Measurements from ENCODE around the gene P4HB. TPM values are rescaled to one million over a fixed set of nuclear protein-coding genes. Genes with fewer than 3 reads are reported as not detected.

Gene P4HB
- polyA plus RNA-seq, 1 donor: 737 TPM

DNA sequence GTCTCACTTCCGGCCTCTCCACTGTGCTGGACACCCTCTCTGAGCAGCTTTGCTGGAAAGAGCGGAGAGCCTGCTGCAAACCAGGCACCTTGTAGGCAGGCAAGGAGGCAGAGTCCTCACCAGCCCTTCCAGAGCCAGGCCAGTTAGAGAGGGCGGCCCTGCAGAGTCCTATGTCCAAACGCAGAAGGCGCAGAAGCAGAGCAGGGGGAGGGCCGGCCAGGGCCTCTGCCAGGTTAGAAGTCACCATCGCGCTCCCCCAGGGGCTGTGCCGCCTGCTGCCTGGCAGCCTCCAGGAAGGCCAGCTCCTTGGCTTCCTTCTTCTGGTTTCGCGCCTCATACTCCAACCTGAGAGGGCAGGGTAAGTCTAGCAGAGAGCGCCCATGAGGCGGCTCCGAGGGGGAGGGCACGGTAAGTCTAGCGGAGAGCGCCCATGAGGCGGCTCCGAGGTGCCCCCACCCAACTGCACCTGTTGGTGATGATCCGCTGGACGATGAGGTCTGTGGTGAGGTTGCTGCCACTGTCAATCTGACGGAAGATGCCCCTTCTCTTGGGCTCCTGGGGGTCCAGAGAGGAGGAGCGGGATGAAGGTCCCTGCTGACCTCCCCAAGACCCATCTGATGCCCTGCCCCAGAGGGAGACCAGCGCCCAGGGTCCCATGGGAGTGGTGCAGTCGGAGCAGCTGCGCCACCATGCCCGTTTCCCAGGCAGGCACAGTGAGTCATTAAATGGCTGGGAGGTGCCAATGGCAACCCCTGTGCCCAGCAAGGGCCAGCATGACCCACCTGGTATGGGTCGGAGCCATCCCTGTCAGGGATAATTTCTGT is 44.5 kb upstream of the P4HB start:
- Histone ChIP-seq H3K4me1 (ENCODE audit: control insufficient read depth, insufficient read depth, low read length) (peaks cover 14% of the 10 kb centered on the region), H3K9me3 (ENCODE audit: control insufficient read depth, low read depth, low read length) (peaks cover 6% of the 10 kb centered on the region), H3K4me3 (ENCODE audit: low read length) (no peak overlapping the region), H3K36me3 (ENCODE audit: control insufficient read depth, insufficient read depth, low read length) (peaks cover 65% of the 10 kb centered on the region), H3K27ac (ENCODE audit: low read length) (no peak overlapping the region), H3K27me3 (ENCODE audit: control insufficient read depth, insufficient read depth, low read length) (peaks cover 21% of the 10 kb centered on the region)
- no CpG with 5 or more reads among the region's 28 CpGs for WGBS (ENCODE audit: insufficient coverage, low lambda C conversion rate)
- no peak for DNase-seq

- Histone ChIP-seq H3K36me3 (ENCODE audit: control insufficient read depth, insufficient read depth, low read length) (peaks cover 68% of the 10 kb centered on the region), H3K27ac (ENCODE audit: low read length) (no peak overlapping the region), H3K27me3 (ENCODE audit: control insufficient read depth, insufficient read depth, low read length) (peaks cover 21% of the 10 kb centered on the region), H3K4me1 (ENCODE audit: control insufficient read depth, insufficient read depth, low read length) (peaks cover 8% of the 10 kb centered on the region), H3K9me3 (ENCODE audit: control insufficient read depth, low read depth, low read length) (peaks cover 6% of the 10 kb centered on the region), H3K4me3 (ENCODE audit: low read length) (no peak overlapping the region)
- 80% methylated on average over 1 of the region's 24 CpGs for WGBS (ENCODE audit: insufficient coverage, low lambda C conversion rate)
- no peak for DNase-seq
These were observed 43.7 kb upstream of the P4HB start for GRCh38 chr17:81903896-81904599.

DNA sequence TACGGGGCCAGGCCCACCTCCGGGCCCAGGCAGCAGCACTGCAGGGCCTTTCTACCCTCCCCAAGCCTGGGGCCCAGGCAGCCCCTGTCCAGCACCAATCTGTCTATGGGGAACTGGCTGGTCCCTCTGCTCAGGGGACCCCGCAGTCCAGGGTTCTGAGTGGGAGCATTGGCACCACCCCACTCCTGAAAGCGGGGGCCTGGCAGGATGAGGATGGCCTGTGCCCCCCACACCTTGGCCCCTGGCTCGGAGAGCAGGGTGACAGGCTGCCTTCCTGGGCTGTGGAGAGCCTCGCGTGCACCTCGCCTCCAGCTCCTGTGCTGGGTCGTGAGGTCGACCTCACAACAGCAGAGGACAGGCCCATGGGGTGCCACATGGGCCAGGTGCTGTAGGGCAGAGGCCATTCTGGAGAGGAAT is 43.1 kb upstream of the P4HB start:
- H3K27ac ChIP-seq (ENCODE audit: low read length): no peak overlapping the region
- WGBS (ENCODE audit: insufficient coverage, low lambda C conversion rate): no CpG with 5 or more reads among the region's 10 CpGs
- peaks cover 68% of the 10 kb centered on the region for H3K36me3 ChIP-seq (ENCODE audit: control insufficient read depth, insufficient read depth, low read length)
- H3K9me3 ChIP-seq (ENCODE audit: control insufficient read depth, low read depth, low read length): peaks cover 6% of the 10 kb centered on the region
- no peak for DNase-seq
- peaks cover 21% of the 10 kb centered on the region for H3K27me3 ChIP-seq (ENCODE audit: control insufficient read depth, insufficient read depth, low read length)
- no peak overlapping the region for H3K4me3 ChIP-seq (ENCODE audit: low read length)
- H3K4me1 ChIP-seq (ENCODE audit: control insufficient read depth, insufficient read depth, low read length): peaks cover 8% of the 10 kb centered on the region

GRCh38 chr17:81902653-81903414 is 42.5 kb upstream of the P4HB start:
- WGBS (ENCODE audit: insufficient coverage, low lambda C conversion rate): 20% methylated on average over 1 of the region's 47 CpGs
- H3K4me3 ChIP-seq (ENCODE audit: low read length): no peak overlapping the region
- peaks cover 6% of the 10 kb centered on the region for H3K9me3 ChIP-seq (ENCODE audit: control insufficient read depth, low read depth, low read length)
- H3K27ac ChIP-seq (ENCODE audit: low read length): no peak overlapping the region
- DNase-seq: no peak
- H3K4me1 ChIP-seq (ENCODE audit: control insufficient read depth, insufficient read depth, low read length): peaks cover 8% of the 10 kb centered on the region
- H3K27me3 ChIP-seq (ENCODE audit: control insufficient read depth, insufficient read depth, low read length): peaks cover 21% of the 10 kb centered on the region
- peaks cover 68% of the 10 kb centered on the region for H3K36me3 ChIP-seq (ENCODE audit: control insufficient read depth, insufficient read depth, low read length)

DNA sequence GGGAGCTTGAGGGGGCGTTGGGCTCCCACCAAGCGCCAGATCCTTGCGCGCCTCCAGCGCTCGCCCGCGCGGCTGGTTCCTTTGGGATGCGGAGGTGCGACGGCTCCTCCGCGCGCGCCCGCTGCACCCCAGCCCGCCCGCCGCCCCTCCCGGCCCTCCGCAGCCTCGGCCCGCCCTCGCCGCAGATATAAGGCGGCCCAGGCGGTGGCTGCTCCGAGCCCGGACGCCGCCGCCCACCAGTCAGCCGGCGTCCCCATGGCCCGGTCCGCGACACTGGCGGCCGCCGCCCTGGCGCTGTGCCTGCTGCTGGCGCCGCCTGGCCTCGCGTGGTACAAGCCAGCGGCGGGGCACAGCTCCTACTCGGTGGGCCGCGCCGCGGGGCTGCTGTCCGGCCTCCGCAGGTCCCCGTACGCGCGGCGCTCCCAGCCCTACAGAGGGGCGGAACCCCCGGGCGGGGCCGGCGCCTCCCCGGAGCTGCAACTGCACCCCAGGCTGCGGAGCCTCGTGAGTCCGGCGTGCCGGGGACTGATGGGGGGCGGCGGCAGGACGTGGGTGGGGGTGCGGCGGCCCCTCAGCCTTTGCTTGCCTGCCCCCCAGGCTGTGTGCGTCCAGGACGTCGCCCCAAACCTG is 41.8 kb upstream of the P4HB start, which contains the start of gene NPB:
Gene NPB (plus strand): TSS at position 216 of the 630 bp plus-strand sequence. CDS start 40 bp downstream, at position 256.
- peaks cover 8% of the 10 kb centered on the region for H3K4me1 ChIP-seq (ENCODE audit: control insufficient read depth, insufficient read depth, low read length)
- H3K4me3 ChIP-seq (ENCODE audit: low read length): no peak within 1 kb of the TSS
- H3K27ac ChIP-seq (ENCODE audit: low read length): no peak within 1 kb of the TSS
- peaks cover 6% of the 10 kb centered on the region for H3K9me3 ChIP-seq (ENCODE audit: control insufficient read depth, low read depth, low read length)
- peaks cover 66% of the 10 kb centered on the region for H3K36me3 ChIP-seq (ENCODE audit: control insufficient read depth, insufficient read depth, low read length)
- WGBS (ENCODE audit: insufficient coverage, low lambda C conversion rate): no CpG with 5 or more reads among the region's 79 CpGs
- peaks cover 21% of the 10 kb centered on the region for H3K27me3 ChIP-seq (ENCODE audit: control insufficient read depth, insufficient read depth, low read length)
- peak in 1 of 2 donors; percentile 43 for DNase-seq

GRCh38 chr17:81901167-81902022 is 41.1 kb upstream of the P4HB start:
- peaks cover 64% of the 10 kb centered on the region for H3K36me3 ChIP-seq (ENCODE audit: control insufficient read depth, insufficient read depth, low read length)

DNA sequence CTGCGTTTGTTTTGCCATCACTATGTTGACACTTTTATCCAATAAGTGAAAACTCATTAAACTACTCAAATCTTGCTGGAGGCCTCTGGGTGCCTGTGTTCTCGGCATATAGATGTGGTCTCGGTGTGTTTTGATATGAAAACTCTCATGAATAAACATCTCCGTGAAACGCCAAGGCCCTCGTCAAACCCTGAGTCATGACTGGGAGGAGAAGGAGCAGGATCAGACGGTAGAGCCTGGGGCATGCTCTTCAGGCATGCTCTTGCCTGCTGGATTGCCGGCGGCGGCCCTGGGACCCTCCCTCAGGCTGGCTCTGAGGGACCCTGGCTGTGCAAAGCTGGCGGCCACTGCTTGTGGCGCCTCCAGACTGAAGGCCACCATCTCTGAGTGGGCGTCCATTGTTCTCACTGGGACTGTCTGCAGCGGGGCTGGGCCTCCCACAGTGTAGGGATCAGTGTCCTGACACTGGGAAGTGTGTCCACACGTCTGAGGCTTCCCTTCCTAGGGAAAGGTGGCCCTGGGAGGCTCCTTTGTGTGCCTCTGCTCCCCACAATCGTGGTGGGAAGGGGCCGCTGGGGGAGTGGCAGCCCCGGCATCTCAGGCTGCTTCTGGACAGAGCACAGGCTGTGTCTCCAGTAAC is 40.0 kb upstream of the P4HB start:
- Histone ChIP-seq H3K36me3 (ENCODE audit: control insufficient read depth, insufficient read depth, low read length) (peaks cover 59% of the 10 kb centered on the region), H3K9me3 (ENCODE audit: control insufficient read depth, low read depth, low read length) (peaks cover 6% of the 10 kb centered on the region), H3K4me3 (ENCODE audit: low read length) (no peak overlapping the region), H3K27me3 (ENCODE audit: control insufficient read depth, insufficient read depth, low read length) (peaks cover 21% of the 10 kb centered on the region), H3K4me1 (ENCODE audit: control insufficient read depth, insufficient read depth, low read length) (peaks cover 8% of the 10 kb centered on the region), H3K27ac (ENCODE audit: low read length) (no peak overlapping the region)
- no CpG with 5 or more reads among the region's 18 CpGs for WGBS (ENCODE audit: insufficient coverage, low lambda C conversion rate)
- no peak for DNase-seq

More at GRCh38 chr17:81901167-81902022, 41.1 kb upstream of the P4HB start:
- H3K27ac ChIP-seq (ENCODE audit: low read length): no peak overlapping the region
- peaks cover 21% of the 10 kb centered on the region for H3K27me3 ChIP-seq (ENCODE audit: control insufficient read depth, insufficient read depth, low read length)
- no peak for DNase-seq
- peaks cover 6% of the 10 kb centered on the region for H3K9me3 ChIP-seq (ENCODE audit: control insufficient read depth, low read depth, low read length)
- WGBS (ENCODE audit: insufficient coverage, low lambda C conversion rate): no CpG with 5 or more reads among the region's 21 CpGs
- peaks cover 8% of the 10 kb centered on the region for H3K4me1 ChIP-seq (ENCODE audit: control insufficient read depth, insufficient read depth, low read length)
- H3K4me3 ChIP-seq (ENCODE audit: low read length): no peak overlapping the region

DNA sequence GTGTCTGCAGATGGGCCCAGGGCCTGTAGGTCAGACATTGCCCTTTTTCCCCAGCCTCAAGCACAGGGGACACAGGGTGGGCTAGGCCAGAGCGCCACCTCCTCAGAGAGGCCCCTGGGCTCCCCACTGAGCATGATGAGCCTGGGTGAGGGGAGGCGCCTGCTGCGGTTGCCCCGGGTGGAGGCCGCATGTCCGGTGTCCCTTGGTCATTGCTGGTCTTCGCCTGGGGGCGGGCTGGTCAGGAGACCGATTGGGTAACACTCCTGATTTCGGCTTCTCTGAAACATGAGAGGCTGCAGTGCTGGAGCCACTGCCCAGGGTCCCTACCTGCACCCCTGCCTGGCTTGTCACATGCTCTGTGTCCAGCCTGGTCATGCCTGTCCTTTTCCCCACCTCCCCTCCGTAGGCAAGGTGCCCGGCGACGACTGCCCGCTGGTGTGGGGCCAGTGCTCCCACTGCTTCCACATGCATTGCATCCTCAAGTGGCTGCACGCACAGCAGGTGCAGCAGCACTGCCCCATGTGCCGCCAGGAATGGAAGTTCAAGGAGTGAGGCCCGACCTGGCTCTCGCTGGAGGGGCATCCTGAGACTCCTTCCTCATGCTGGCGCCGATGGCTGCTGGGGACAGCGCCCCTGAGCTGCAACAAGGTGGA is 39.3 kb upstream of the P4HB start:
- H3K36me3 ChIP-seq (ENCODE audit: control insufficient read depth, insufficient read depth, low read length): peaks cover 56% of the 10 kb centered on the region
- no peak overlapping the region for H3K27ac ChIP-seq (ENCODE audit: low read length)
- peaks cover 8% of the 10 kb centered on the region for H3K4me1 ChIP-seq (ENCODE audit: control insufficient read depth, insufficient read depth, low read length)
- no peak for DNase-seq
- H3K4me3 ChIP-seq (ENCODE audit: low read length): no peak overlapping the region
- peaks cover 21% of the 10 kb centered on the region for H3K27me3 ChIP-seq (ENCODE audit: control insufficient read depth, insufficient read depth, low read length)
- no CpG with 5 or more reads among the region's 22 CpGs for WGBS (ENCODE audit: insufficient coverage, low lambda C conversion rate)
- H3K9me3 ChIP-seq (ENCODE audit: control insufficient read depth, low read depth, low read length): peaks cover 6% of the 10 kb centered on the region

GRCh38 chr17:81898885-81899284 is 38.5 kb upstream of the P4HB start:
- peaks cover 57% of the 10 kb centered on the region for H3K36me3 ChIP-seq (ENCODE audit: control insufficient read depth, insufficient read depth, low read length)
- H3K27ac ChIP-seq (ENCODE audit: low read length): no peak overlapping the region
- H3K4me1 ChIP-seq (ENCODE audit: control insufficient read depth, insufficient read depth, low read length): peaks cover 8% of the 10 kb centered on the region
- WGBS (ENCODE audit: insufficient coverage, low lambda C conversion rate): no CpG with 5 or more reads among the region's 9 CpGs
- H3K4me3 ChIP-seq (ENCODE audit: low read length): no peak overlapping the region
- peaks cover 6% of the 10 kb centered on the region for H3K9me3 ChIP-seq (ENCODE audit: control insufficient read depth, low read depth, low read length)
- no peak for DNase-seq
- H3K27me3 ChIP-seq (ENCODE audit: control insufficient read depth, insufficient read depth, low read length): peaks cover 21% of the 10 kb centered on the region
